MM.1S (cell line): ENCODE data around the gene TUBG2.

Experiments used
- EZH2 ChIP-seq: fragments of 300-600 bp; sonication (generic); optimal IDR thresholded peaks from 2 replicates; pipeline ENCODE3; 2017; ENCODE audit warnings: low read depth, mild to moderate bottlenecking, antibody characterized with exemption, low read length, mixed read lengths
- EZH2phosphoT487 ChIP-seq: fragments of 300-600 bp; sonication (generic); IDR thresholded peaks from 2 replicates; pipeline ENCODE4 v1.6.1; 2018; ENCODE audit warnings: antibody characterized with exemption, low read length
- TF ChIP-seq, protein P1 (sequence below): fragments of 300-600 bp; sonication (generic); IDR thresholded peaks from 2 replicates; pipeline ENCODE4 v1.5.1; 2016; ENCODE audit warnings: antibody characterized with exemption, low read length, mixed read lengths

DNA sequence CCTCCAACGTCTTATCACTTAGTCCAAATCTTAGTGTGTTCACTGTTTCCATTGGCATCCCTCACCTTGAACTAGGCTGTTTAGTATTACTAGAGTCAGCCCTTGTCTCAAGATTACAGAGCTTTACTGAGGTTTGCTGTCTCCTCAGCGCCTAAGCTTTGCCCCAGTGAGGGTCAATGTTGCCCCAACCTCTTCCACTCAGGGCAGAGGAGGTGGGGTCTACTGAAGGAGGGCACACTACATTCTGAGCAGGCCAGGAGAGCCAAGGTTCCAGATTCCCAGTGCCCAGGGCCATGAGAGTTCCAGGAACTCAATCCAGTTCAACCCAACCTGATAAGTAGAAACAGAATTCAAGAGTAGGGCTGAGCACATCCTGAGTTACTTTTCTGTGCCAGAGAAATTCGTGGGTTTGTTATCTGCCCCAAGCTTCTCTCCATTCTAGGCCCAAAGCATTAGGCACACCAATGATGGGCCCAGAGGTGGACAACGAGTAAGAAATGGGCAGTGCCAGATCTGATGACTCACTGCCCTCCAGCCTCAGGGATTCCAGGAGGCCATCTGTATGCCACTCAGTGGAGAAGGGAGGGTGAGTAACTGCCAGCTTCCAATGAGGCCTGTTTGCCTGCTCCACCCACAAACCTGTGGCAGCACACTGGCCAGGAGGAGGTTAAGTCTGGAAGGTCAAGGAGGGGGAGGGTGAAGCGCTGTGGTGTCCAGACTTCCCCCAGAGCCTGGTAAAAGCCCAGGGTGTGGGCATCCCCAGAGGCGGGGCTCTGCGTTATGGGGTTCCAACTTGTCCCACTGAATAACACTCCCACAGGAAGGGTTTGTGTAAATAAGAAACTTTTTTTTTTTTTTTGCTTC lies 8.2 kb downstream of the TUBG2 start:
- TF ChIP-seq, protein P1, sequence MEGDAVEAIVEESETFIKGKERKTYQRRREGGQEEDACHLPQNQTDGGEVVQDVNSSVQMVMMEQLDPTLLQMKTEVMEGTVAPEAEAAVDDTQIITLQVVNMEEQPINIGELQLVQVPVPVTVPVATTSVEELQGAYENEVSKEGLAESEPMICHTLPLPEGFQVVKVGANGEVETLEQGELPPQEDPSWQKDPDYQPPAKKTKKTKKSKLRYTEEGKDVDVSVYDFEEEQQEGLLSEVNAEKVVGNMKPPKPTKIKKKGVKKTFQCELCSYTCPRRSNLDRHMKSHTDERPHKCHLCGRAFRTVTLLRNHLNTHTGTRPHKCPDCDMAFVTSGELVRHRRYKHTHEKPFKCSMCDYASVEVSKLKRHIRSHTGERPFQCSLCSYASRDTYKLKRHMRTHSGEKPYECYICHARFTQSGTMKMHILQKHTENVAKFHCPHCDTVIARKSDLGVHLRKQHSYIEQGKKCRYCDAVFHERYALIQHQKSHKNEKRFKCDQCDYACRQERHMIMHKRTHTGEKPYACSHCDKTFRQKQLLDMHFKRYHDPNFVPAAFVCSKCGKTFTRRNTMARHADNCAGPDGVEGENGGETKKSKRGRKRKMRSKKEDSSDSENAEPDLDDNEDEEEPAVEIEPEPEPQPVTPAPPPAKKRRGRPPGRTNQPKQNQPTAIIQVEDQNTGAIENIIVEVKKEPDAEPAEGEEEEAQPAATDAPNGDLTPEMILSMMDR: no peak
- TF ChIP-seq EZH2 (no peak), EZH2phosphoT487 (no peak)
